Ovary (tissue), 9 donors: ENCODE data around the gene ACSL3. TPM values are rescaled to one million over a fixed set of nuclear protein-coding genes. Genes with fewer than 3 reads are reported as not detected.

ENCODE experiments used
- DNase-seq, 5 donors: peaks; one replicate each; pipeline ENCODE4 v3.0.0-alpha.2; 2019 to 2020
- H3K27ac ChIP-seq, 2 donors: fragments of 200-600 bp; one replicate each; pipeline versions ENCODE4 v1.5.1 to v1.8.0; 2019 to 2022
- H3K27me3 ChIP-seq: fragments of 200-600 bp; one replicate; pipeline ENCODE4 v1.8.0; 2022
- H3K36me3 ChIP-seq: fragments of 200-600 bp; sonication (generic); one replicate; pipeline ENCODE4 v1.5.1; 2019
- H3K4me1 ChIP-seq: one replicate; pipeline ENCODE4 v1.8.1; 2013; ENCODE audit warnings: mild to moderate bottlenecking, moderate library complexity; ENCODE audit not compliant: insufficient read depth
- H3K4me3 ChIP-seq: fragments of 200-600 bp; sonication (generic); one replicate; pipeline ENCODE4 v1.5.1; 2017
- H3K9me3 ChIP-seq, 2 donors: fragments of 200-600 bp in 1 of 2; sonication (generic) in 1 of 2; one replicate each; pipeline versions ENCODE4 v1.5.1 to v1.8.1; 2013 to 2019; ENCODE audit warnings: mild to moderate bottlenecking in 1 of 2, moderate library complexity in 1 of 2
- EP300 ChIP-seq: sonication (generic); formaldehyde crosslinking; IDR thresholded peaks from one replicate; pipeline ENCODE4 v1.6.1; 2017; ENCODE audit warnings: antibody characterized with exemption
- POLR2A ChIP-seq: fragments of 450-650 bp; IDR thresholded peaks from one replicate; pipeline ENCODE4 v1.6.1; 2017; ENCODE audit warnings: antibody characterized with exemption, mild to moderate bottlenecking, moderate library complexity
- WGBS, 3 donors: extraction: QIAGEN DNeasy Blood & Tissue Kit in 1 of 3; methylation state at CpG; one replicate each; pipeline versions ENCODE4 v1.1.5 to v1.1.7; 2013 to 2017; 5-methylcytosine and 5-hydroxymethylcytosine counted together
- intact Hi-C, 4 donors: fragments of 100-400 bp; cut with DNase I; formaldehyde crosslinking; loops; one replicate each; pipeline versions ENCODE4 v1.11.0 to v1.15.1; 2022 to 2023
- polyA plus RNA-seq, 2 donors: library from polyadenylated mRNA; stranded (reverse); fragments of 200-250 nt in 1 of 2; fragments of 350-450 nt in 1 of 2; fragmentation: Illumina TruSeq in 1 of 2; extraction: RNeasy Lipid Tissue Mini Kit (QIAGEN cat#74804) in 1 of 2; gene quantifications; one replicate each; pipeline ENCODE4 v1.2.3, GENCODE V29; 2013 to 2014
- total RNA-seq, 7 donors: library from RNA; depleted of rRNA in 2 of 7; stranded (reverse); fragments of >200 nt in 2 of 7; fragmentation: NEBNext Ultra II Directional in 3 of 7; extraction: Animal tissue kit (Norgen Biotek cat#: 25700) in 3 of 7; gene quantifications; one replicate each; pipeline versions ENCODE4 v1.1.0 to v1.2.4, GENCODE V29; 2016 to 2023
- TF ChIP-seq, protein P1 (sequence below), 3 donors: fragments of 450-650 bp in 2 of 3; fragments of 200-600 bp in 1 of 3; IDR thresholded peaks; one replicate each; pipeline versions ENCODE4 v1.5.1 to v1.8.0; 2016 to 2022; ENCODE audit warnings: antibody characterized with exemption in 3 of 3, mild to moderate bottlenecking in 1 of 3
- donor health status: DM: no; HTN: no; CAD: no; lungs with moderate emphysema.
- donor health status: DM: no; HTN: no; CAD: no.
- donor health status: Bipolar disorder and iron deficiency.
- donor health status: DM: yes; HTN: yes; CAD: no.
- donor health status: DM: no; HTN: no; CAD: no.
- donor health status: DM: yes; HTN: yes; CAD: no.

ACSL3 gene
- total and polyA plus RNA-seq, 9 donors: 14.0 to 85.1 (median 46.0) TPM

DNA sequence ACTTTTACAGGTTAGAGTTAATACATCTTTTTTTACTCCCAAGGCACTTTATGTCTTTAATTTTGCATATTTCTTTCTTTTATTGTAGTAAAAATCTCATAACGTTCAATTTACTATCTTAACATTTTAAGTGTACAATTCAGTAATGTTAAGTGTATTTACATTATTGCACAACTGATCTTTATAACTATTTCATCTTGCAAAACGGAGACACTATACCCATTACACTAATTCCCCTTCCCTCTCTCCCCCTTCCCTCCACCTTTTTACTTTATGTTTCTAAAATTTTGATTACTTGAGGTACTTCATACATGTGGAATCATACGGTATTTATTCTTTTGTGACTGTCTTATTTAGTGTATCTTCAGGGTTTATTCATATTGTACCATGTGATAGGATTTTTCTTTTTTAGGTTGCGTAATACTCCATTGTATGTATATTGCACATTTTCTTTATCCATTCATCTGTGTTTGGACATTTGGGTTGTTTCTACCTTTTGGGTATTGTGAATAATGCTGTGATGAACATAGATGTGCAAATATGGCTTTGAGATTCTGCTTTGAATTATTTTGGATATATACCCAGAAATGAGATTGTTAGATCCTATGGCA lies 75.0 kb downstream of the ACSL3 start:
- WGBS, 3 donors: 93 to 94% (median 93%) methylated on average over 4 of the region's 4 CpGs
- no peak overlapping the region for H3K27ac ChIP-seq
- no peaks in the 10 kb centered on the region for H3K27me3 ChIP-seq
- intact Hi-C loops: no loop called here
- no peak overlapping the region for H3K4me3 ChIP-seq
- peaks cover 0 to 3% of the 10 kb centered on the region in 2 donors for H3K9me3 ChIP-seq
- TF ChIP-seq EP300 (no peak), POLR2A (no peak)
- TF ChIP-seq, protein P1, sequence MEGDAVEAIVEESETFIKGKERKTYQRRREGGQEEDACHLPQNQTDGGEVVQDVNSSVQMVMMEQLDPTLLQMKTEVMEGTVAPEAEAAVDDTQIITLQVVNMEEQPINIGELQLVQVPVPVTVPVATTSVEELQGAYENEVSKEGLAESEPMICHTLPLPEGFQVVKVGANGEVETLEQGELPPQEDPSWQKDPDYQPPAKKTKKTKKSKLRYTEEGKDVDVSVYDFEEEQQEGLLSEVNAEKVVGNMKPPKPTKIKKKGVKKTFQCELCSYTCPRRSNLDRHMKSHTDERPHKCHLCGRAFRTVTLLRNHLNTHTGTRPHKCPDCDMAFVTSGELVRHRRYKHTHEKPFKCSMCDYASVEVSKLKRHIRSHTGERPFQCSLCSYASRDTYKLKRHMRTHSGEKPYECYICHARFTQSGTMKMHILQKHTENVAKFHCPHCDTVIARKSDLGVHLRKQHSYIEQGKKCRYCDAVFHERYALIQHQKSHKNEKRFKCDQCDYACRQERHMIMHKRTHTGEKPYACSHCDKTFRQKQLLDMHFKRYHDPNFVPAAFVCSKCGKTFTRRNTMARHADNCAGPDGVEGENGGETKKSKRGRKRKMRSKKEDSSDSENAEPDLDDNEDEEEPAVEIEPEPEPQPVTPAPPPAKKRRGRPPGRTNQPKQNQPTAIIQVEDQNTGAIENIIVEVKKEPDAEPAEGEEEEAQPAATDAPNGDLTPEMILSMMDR (IDR thresholded peaks at IDR 0.05): no peak
- no peak for DNase-seq
- H3K36me3 ChIP-seq: peaks cover 2% of the 10 kb centered on the region
- H3K4me1 ChIP-seq: no peaks in the 10 kb centered on the region

DNA sequence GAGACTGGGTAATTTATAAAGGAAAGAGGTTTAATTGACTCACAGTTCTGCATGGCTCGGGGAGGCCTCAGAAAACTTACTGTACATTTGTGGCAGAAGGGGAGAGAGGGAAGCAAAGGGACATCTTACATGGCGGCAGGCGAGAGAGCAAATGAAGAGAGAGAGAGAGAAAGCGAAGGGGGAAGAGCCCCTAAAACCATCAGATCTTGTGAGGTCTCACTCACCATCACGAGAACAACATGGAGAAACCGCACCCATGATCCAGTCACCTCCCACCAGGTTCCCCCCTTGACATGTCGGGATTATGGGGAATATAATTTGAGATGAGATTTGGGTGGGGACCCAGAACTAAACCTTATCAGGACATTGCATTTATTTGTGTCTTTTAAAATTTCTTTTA lies 75.9 kb downstream of the ACSL3 start:
- H3K36me3 ChIP-seq: peaks cover 2% of the 10 kb centered on the region

DNA sequence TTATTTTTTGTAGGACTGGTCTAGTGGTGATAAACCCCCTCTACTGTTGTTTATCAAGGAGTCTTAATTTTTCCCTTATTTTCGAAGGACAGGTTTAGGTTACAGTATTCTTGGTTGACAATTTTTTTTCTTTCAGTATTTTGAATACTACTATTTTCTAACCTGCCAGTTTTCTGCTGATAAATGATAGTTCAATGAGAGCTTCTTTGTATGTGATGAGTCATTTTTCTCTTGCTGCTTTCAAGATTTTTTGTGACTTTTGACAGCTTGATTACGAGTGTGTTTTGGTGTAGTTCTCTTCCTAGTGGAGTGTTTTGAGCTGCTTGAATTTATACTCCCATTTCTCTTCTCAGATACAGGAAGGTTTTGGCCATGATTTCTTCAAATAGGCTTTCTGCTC lies 77.5 kb downstream of the ACSL3 start:
- 91 to 100% (median 98%) methylated on average over 2 of the region's 2 CpGs for WGBS, 3 donors
- H3K36me3 ChIP-seq: no peaks in the 10 kb centered on the region
- no peaks in the 10 kb centered on the region for H3K27me3 ChIP-seq
- no peak for DNase-seq
- no peaks in the 10 kb centered on the region for H3K4me1 ChIP-seq
- H3K4me3 ChIP-seq: no peak overlapping the region
- H3K9me3 ChIP-seq: peaks cover 0 to 3% of the 10 kb centered on the region in 2 donors
- H3K27ac ChIP-seq: no peak overlapping the region
- intact Hi-C loops: no loop called here
- TF ChIP-seq EP300: no peak
- TF ChIP-seq, protein P1 (IDR thresholded peaks at IDR 0.05): no peak

More for the DNA sequence above, 75.9 kb downstream of the ACSL3 start:
- Histone ChIP-seq H3K4me3 (no peak overlapping the region), H3K27ac (no peak overlapping the region), H3K27me3 (no peaks in the 10 kb centered on the region), H3K9me3 (peaks cover 0 to 3% of the 10 kb centered on the region in 2 donors), H3K4me1 (no peaks in the 10 kb centered on the region)
- 96 to 99% (median 96%) methylated on average over 7 of the region's 7 CpGs for WGBS, 3 donors
- TF ChIP-seq EP300: no peak
- TF ChIP-seq, protein P1 (IDR thresholded peaks at IDR 0.05): no peak
- TF ChIP-seq POLR2A: no peak
- intact Hi-C loops: no loop called here
- DNase-seq: no peak

DNA sequence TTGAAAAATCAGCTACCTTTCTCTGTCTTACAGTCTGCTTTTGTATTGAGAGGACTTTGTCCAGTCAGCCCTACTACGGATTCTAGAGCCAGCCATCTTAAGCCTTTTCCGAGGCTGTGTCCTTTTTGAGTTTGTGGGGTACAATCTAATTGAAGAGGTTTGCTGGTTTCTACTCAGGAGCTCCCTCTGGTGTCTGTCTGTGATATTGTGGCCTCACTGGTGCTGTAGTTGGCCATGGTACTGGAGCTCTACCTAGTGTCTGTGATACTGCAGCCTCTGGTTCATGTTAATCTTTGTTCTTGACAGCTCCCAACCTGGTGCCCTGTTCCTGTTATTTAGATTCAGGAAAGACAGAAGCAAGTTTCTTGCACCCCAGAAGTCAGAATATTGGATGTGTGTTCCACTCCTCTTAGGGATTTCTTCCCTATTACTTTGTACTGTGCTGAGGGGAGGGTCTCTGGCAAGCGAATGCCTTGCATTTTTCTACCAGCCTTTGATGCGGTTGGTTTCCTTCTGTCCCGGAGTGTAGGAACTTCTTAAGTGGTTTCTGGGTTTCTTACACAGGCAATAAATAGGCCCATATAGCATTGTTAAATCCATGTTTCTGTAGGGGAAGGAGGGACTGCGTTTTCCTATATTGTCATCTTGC lies 78.5 kb downstream of the ACSL3 start:
- no peaks in the 10 kb centered on the region for H3K36me3 ChIP-seq
- peaks cover 0 to 3% of the 10 kb centered on the region in 2 donors for H3K9me3 ChIP-seq
- H3K4me1 ChIP-seq: no peaks in the 10 kb centered on the region
- H3K27me3 ChIP-seq: no peaks in the 10 kb centered on the region
- no peak for DNase-seq
- H3K4me3 ChIP-seq: no peak overlapping the region
- TF ChIP-seq POLR2A (no peak), EP300 (no peak)
- TF ChIP-seq, protein P1 (IDR thresholded peaks at IDR 0.05): no peak
- 85 to 90% (median 90%) methylated on average over 6 of the region's 6 CpGs for WGBS, 3 donors
- no peak overlapping the region for H3K27ac ChIP-seq
- intact Hi-C loops: no loop called here
